Measurements from ENCODE around the gene USP6NL. TPM values are rescaled to one million over a fixed set of nuclear protein-coding genes. Genes with fewer than 3 reads are reported as not detected.

The USP6NL gene
- total and polyA plus RNA-seq, 2 of the 8 experiments (the other 6 are each of a cell fraction or from before 2014, with no cell fraction given): 10.9 to 28.8 TPM

DNA sequence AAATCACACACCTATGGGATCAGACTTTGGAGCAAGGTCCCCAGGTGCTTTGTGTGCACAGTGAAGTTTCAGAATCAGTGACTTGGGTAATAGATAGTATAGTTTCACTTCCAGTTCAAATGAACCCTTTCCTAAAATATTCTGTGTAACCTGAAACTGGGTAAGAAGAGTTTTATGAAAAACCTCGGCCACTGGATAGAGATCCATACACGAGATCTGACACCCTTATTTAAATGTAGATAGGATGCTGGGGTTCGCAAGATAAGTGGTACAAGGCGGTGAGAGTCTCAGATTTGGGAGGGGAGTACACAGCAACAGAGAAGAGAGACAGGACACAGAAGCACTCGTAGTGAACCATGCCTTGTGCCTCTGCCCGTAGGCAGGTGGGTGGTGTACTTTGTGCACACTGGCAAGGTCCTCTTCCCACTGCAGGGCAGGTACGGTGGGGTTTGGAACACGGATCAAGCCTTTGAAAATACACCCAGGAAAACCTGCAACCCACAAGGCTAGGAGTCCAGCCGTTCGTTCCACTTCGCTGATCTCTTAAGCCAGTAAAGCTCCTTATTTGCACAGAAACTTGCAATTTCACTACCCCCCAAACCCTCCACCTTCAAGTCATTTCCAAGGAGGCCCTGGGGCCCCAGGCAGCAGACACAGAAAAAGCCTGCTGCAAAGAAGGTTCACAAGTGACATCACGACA lies 162.8 kb downstream of the USP6NL start:
- peaks cover 0 to 11% (median 1%) of the 10 kb centered on the region in 4 experiments; a peak in 3 of 7 replicates for H3K4me1 ChIP-seq (replicated peaks in 1 of 4; ENCODE audit: control insufficient read depth in 3 of 4, insufficient read depth in 4 of 4, low read length in 3 of 4)
- H3K4me3 ChIP-seq (ENCODE audit: extremely low read depth in 1 of 4, insufficient read depth in 2 of 4, low read depth in 3 of 4, low read length in 4 of 4): no peak overlapping the region
- no peaks in the 10 kb centered on the region for H3K36me3 ChIP-seq (ENCODE audit: control insufficient read depth in 2 of 4, insufficient read depth in 4 of 4, low read length in 3 of 4)
- H2AFZ ChIP-seq (ENCODE audit: low read length): no peak overlapping the region
- H3K79me2 ChIP-seq (ENCODE audit: control insufficient read depth in 1 of 2, insufficient read depth in 2 of 2, low read length in 2 of 2): no peaks in the 10 kb centered on the region
- no peaks in the 10 kb centered on the region for H3K23me2 ChIP-seq (ENCODE audit: low read depth, low read length)
- no peak overlapping the region for H2BK20ac ChIP-seq (ENCODE audit: low read length)
- peak overlapping the region; percentile 19; the same call in 1 of the 2 replicates for H4K8ac ChIP-seq (ENCODE audit: extremely low read depth, insufficient read depth, low read length)
- no peak overlapping the region for H2BK5ac ChIP-seq (ENCODE audit: low read depth, low read length)
- POLR2A ChIA-PET (ENCODE audit: partially characterized antibody): no interaction called here
- H2AK5ac ChIP-seq (ENCODE audit: low read depth, low read length): no peak overlapping the region
- no peaks in the 10 kb centered on the region for H3K79me1 ChIP-seq (ENCODE audit: low read depth, low read length)
- no peak overlapping the region for H2BK12ac ChIP-seq (ENCODE audit: low read depth, low read length)
- H3K27me3 ChIP-seq (replicated peaks in 1 of 4; ENCODE audit: control insufficient read depth in 3 of 4, extremely low read depth in 1 of 4, insufficient read depth in 3 of 4, low read length in 3 of 4): 0 out of 7 replicates have a peak, but pooled peaks cover 0 to 2% (median 0%) of the 10 kb centered on the region in 4 experiments
- H4K20me1 ChIP-seq (replicated peaks in 1 of 2; ENCODE audit: control insufficient read depth in 1 of 2, insufficient read depth in 2 of 2, low read length in 2 of 2): no peaks in the 10 kb centered on the region
- FAIRE-seq (no peak), DNase-seq (ENCODE audit: low read depth in 1 of 2, low spot score in 2 of 2) (no peak)
- H3K9ac ChIP-seq (replicated peaks in 1 of 4; ENCODE audit: extremely low read depth in 1 of 4, low read depth in 3 of 4, low read length in 3 of 4): no peak overlapping the region
- no peaks in the 10 kb centered on the region for H3K9me3 ChIP-seq (ENCODE audit: insufficient read depth in 2 of 2, low read depth in 1 of 2, low read length in 1 of 2)
- no peak overlapping the region for H3K18ac ChIP-seq (ENCODE audit: extremely low read depth, low read length)
- H3K56ac ChIP-seq (replicated peaks; ENCODE audit: insufficient read length, low read depth, low read length): no peak overlapping the region
- 82% methylated on average over 12 of the region's 12 CpGs; no CpG with 5 or more reads in 1 of the 2 experiments for WGBS, 2 experiments (ENCODE audit: extremely low coverage in 1 of 2, insufficient coverage in 1 of 2, insufficient read length in 1 of 2, insufficient replicate concordance in 2 of 2, low coverage in 1 of 2, low lambda C conversion rate in 2 of 2, missing lambda C conversion rate in 1 of 2)
- CTCF ChIA-PET (ENCODE audit: partially characterized antibody): interaction anchor here (0.6 to 2.2 kb wide), 5 partner anchors 12 to 714 kb away, joined by 3 to 9 read pairs (median 4); no protein-coding TSS in a partner anchor
- no peak overlapping the region for H3K4ac ChIP-seq (replicated peaks; ENCODE audit: insufficient read length, low read depth, low read length)
- no peak overlapping the region for H2BK120ac ChIP-seq (replicated peaks; ENCODE audit: low read depth, low read length)
- H4K91ac ChIP-seq (replicated peaks; ENCODE audit: insufficient read length, low read length): no peak overlapping the region
- H4K5ac ChIP-seq (ENCODE audit: insufficient read length, low read depth, low read length): no peak overlapping the region
- TF ChIP-seq HDAC6 (IDR thresholded peaks at IDR 0.05; ENCODE audit: low read depth, low read length) (no peak), NANOG (IDR thresholded peaks at IDR 0.05; ENCODE audit: insufficient read depth, low read depth, low read length, poor library complexity, severe bottlenecking) (no peak), SRF (IDR thresholded peaks at IDR 0.05; ENCODE audit: low read depth, low read length) (no peak), BCL11A (IDR thresholded peaks at IDR 0.05; ENCODE audit: low read depth in 2 of 2, low read length in 2 of 2) (no peak)
- no peak overlapping the region for H3K23ac ChIP-seq (ENCODE audit: insufficient read length)
- no peak overlapping the region for H3K4me2 ChIP-seq (ENCODE audit: insufficient read depth in 1 of 2, low read depth in 2 of 2, low read length in 2 of 2)
- H2BK15ac ChIP-seq (ENCODE audit: low read length): no peak overlapping the region
- H3K27ac ChIP-seq (ENCODE audit: low read depth, low read length): no peak overlapping the region
- no peak overlapping the region for H3K14ac ChIP-seq (ENCODE audit: insufficient read length)
